Caco-2 (cell line): ENCODE measurements around the gene HLA-DQB1. TPM values are rescaled to one million over a fixed set of nuclear protein-coding genes. Genes with fewer than 3 reads are reported as not detected.

Experiments
- BruUV-seq: library from RNA; stranded (reverse); fragments of 400-500 nt; replicated peaks from 2 replicates; lab custom pipeline; 2021; lab: Mats Ljungman, UMichigan
- CTCF ChIA-PET: fragments of 300-600 bp; sonication (Branson Sonifier 250); formaldehyde crosslinking; loops from one replicate; lab custom pipeline; 2022; ENCODE audit warnings: antibody characterized with exemption; lab: Charles Lee
- POLR2A ChIA-PET: fragments of 300-600 bp; sonication (Branson Sonifier 250); formaldehyde crosslinking; loops from one replicate; lab custom pipeline; 2022; ENCODE audit warnings: antibody characterized with exemption; lab: Charles Lee
- DNase-seq, 2 experiments: peaks; one replicate each; pipeline versions ENCODE4 v3.0.0 to v3.0.0-alpha.2; 2020 to 2022
- H3K27me3 ChIP-seq: replicated peaks from 2 replicates; pipeline ENCODE4 v1.6.0; 2011; ENCODE audit warnings: low read length; ENCODE audit not compliant: control insufficient read depth, insufficient read depth
- H3K36me3 ChIP-seq: 2 replicates; pipeline ENCODE4 v1.5.1; 2011; ENCODE audit warnings: low read length; ENCODE audit not compliant: control insufficient read depth, insufficient read depth
- H3K4me1 ChIP-seq: fragments of 250-450 bp; sonication (Bioruptor Pico); 2 replicates; pipeline ENCODE4 v1.5.1; 2020; ENCODE audit warnings: mild to moderate bottlenecking
- H3K4me3 ChIP-seq: 2 replicates; pipeline ENCODE4 v1.5.1; 2011; ENCODE audit warnings: low read depth, mild to moderate bottlenecking, control low read depth, low read length
- H3K9me3 ChIP-seq: fragments of 250-450 bp; sonication (Bioruptor Pico); 2 replicates; pipeline ENCODE4 v1.5.1; 2020; ENCODE audit warnings: mild to moderate bottlenecking, moderate library complexity
- H3K27ac Mint-ChIP-seq: one replicate; pipeline ENCODE4 v1.8.0; 2022; ENCODE audit warnings: mixed read lengths; ENCODE audit not compliant: unreplicated experiment
- H3K27me3 Mint-ChIP-seq: one replicate; pipeline ENCODE4 v1.8.0; 2022; ENCODE audit warnings: mixed read lengths; ENCODE audit not compliant: insufficient read depth, unreplicated experiment
- H3K36me3 Mint-ChIP-seq: one replicate; pipeline ENCODE4 v1.8.0; 2022; ENCODE audit warnings: mild to moderate bottlenecking, mixed read lengths; ENCODE audit not compliant: insufficient read depth, unreplicated experiment
- H3K4me1 Mint-ChIP-seq: one replicate; pipeline ENCODE4 v1.8.0; 2022; ENCODE audit warnings: low read depth, mixed read lengths; ENCODE audit not compliant: unreplicated experiment
- H3K4me3 Mint-ChIP-seq: one replicate; pipeline ENCODE4 v1.8.0; 2022; ENCODE audit warnings: mild to moderate bottlenecking, moderate library complexity, mixed read lengths; ENCODE audit not compliant: unreplicated experiment
- H3K9me3 Mint-ChIP-seq: one replicate; pipeline ENCODE4 v1.8.0; 2022; ENCODE audit warnings: mixed read lengths; ENCODE audit not compliant: unreplicated experiment
- CTCF ChIP-seq, 2 experiments: fragments of 200-600 bp in 1 of 2; IDR thresholded peaks; 1 replicate in 1 of 2; 2 replicates in 1 of 2; pipeline versions ENCODE4 v1.5.1 to v1.8.0; 2011 to 2022; ENCODE audit warnings: antibody characterized with exemption in 1 of 2, control low read depth in 1 of 2, inconsistent platforms in 1 of 2, low read depth in 1 of 2, low read length in 1 of 2, mild to moderate bottlenecking in 1 of 2, moderate library complexity in 1 of 2; ENCODE audit not compliant: insufficient read depth in 1 of 2, severe bottlenecking in 1 of 2, unreplicated experiment in 1 of 2
- intact Hi-C: fragments of 100-400 bp; cut with micrococcal nuclease; formaldehyde crosslinking; loops from one replicate; pipeline ENCODE4 v1.10.0; 2022; ENCODE audit not compliant: unreplicated experiment
- total RNA-seq: library from RNA; stranded (reverse); gene quantifications from 2 replicates; pipeline ENCODE4 v1.2.3, GENCODE V29; 2022

Gene HLA-DQB1
- total RNA-seq, 1 experiment from 2014 or later, result not detected

GRCh38 chr6:32700391-32701040, 34.1 kb upstream of the HLA-DQB1 start:
- TF ChIP-seq CTCF (IDR thresholded peaks at IDR 0.05; ENCODE audit: insufficient read depth in 1 of 2, low read depth in 1 of 2, low read length in 1 of 2, severe bottlenecking in 1 of 2, unreplicated experiment in 1 of 2), result peak; percentile 28 to 41
- Mint-ChIP-seq H3K27me3 (peaks cover 10% of the 10 kb centered on the region), H3K36me3 (no peaks in the 10 kb centered on the region), H3K4me1 (no peaks in the 10 kb centered on the region), H3K27ac (no peak overlapping the region), H3K4me3 (no peak overlapping the region), H3K9me3 (no peaks in the 10 kb centered on the region)
- intact Hi-C loops, result loop anchor here (1.0 to 5.0 kb wide), 4 partner anchors 33 to 455 kb away; partner anchors contain the start of gene HLA-DQB1
- peak; percentile 31 to 67 for DNase-seq
- no peaks in the 10 kb centered on the region for H3K4me1 ChIP-seq
- 0 out of 2 replicates have a peak, but pooled peaks cover 7% of the 10 kb centered on the region for H3K9me3 ChIP-seq
- H3K36me3 ChIP-seq, result no peaks in the 10 kb centered on the region
- no peaks in the 10 kb centered on the region for H3K27me3 ChIP-seq
- ChIA-PET CTCF (interaction anchor here (0.8 to 1.0 kb wide), 3 partner anchors 17 to 87 kb away, joined by 3 to 11 read pairs (median 3); no protein-coding TSS in a partner anchor), POLR2A (no interaction called here)
- H3K4me3 ChIP-seq, result no peak overlapping the region
- no TSS peak for BruUV-seq

GRCh38 chr6:32697031-32697430, 30.6 kb upstream of the HLA-DQB1 start:
- DNase-seq, result no peak
- H3K9me3 Mint-ChIP-seq, result no peaks in the 10 kb centered on the region
- intact Hi-C loops, result no loop called here
- CTCF ChIA-PET, result no interaction called here
- Histone ChIP-seq H3K36me3 (no peaks in the 10 kb centered on the region), H3K4me1 (no peaks in the 10 kb centered on the region), H3K27me3 (no peaks in the 10 kb centered on the region), H3K4me3 (no peak overlapping the region), H3K9me3 (0 out of 2 replicates have a peak, but pooled peaks cover 3% of the 10 kb centered on the region)
- no TSS peak for BruUV-seq
- H3K27me3 Mint-ChIP-seq, result peaks cover 5% of the 10 kb centered on the region
- H3K27ac Mint-ChIP-seq, result no peak overlapping the region
- no peaks in the 10 kb centered on the region for H3K4me1 Mint-ChIP-seq
- TF ChIP-seq CTCF (IDR thresholded peaks at IDR 0.05; ENCODE audit: insufficient read depth in 1 of 2, low read depth in 1 of 2, low read length in 1 of 2, severe bottlenecking in 1 of 2, unreplicated experiment in 1 of 2), result no peak
- H3K36me3 Mint-ChIP-seq, result no peaks in the 10 kb centered on the region
- no peak overlapping the region for H3K4me3 Mint-ChIP-seq
- POLR2A ChIA-PET, result no interaction called here

- peaks cover 5% of the 10 kb centered on the region for H3K27me3 Mint-ChIP-seq
- Histone ChIP-seq H3K27me3 (no peaks in the 10 kb centered on the region), H3K9me3 (no peaks in the 10 kb centered on the region), H3K4me3 (no peak overlapping the region), H3K4me1 (no peaks in the 10 kb centered on the region), H3K36me3 (no peaks in the 10 kb centered on the region)
- ChIA-PET POLR2A (no interaction called here), CTCF (interaction anchor here (0.7 to 1.1 kb wide), 4 partner anchors 13 to 446 kb away, joined by 3 read pairs; no protein-coding TSS in a partner anchor)
- intact Hi-C loops, result loop anchor here (1.0 kb wide), 1 partner anchor 70 kb away; no protein-coding TSS in a partner anchor
- H3K27ac Mint-ChIP-seq, result no peak overlapping the region
- no peaks in the 10 kb centered on the region for H3K36me3 Mint-ChIP-seq
- BruUV-seq, result no TSS peak
- no peaks in the 10 kb centered on the region for H3K9me3 Mint-ChIP-seq
- H3K4me3 Mint-ChIP-seq, result no peak overlapping the region
- DNase-seq, result peak; percentile 14 to 37
- peak; percentile 15 to 43 for TF ChIP-seq CTCF (IDR thresholded peaks at IDR 0.05; ENCODE audit: insufficient read depth in 1 of 2, low read depth in 1 of 2, low read length in 1 of 2, severe bottlenecking in 1 of 2, unreplicated experiment in 1 of 2)
- no peaks in the 10 kb centered on the region for H3K4me1 Mint-ChIP-seq
Measured at GRCh38 chr6:32692019-32692418, 25.6 kb upstream of the HLA-DQB1 start.
